Panc1 (cell line): ENCODE measurements around the gene RPSA.

Experiments
- CTCF ChIP-seq: fragments of 450-650 bp; IDR thresholded peaks from 2 replicates; pipeline ENCODE4 v1.5.1; 2017; ENCODE audit warnings: mild to moderate bottlenecking
- POLR2AphosphoS5 ChIP-seq: IDR thresholded peaks from 2 replicates; pipeline ENCODE4 v1.6.1; 2012; ENCODE audit warnings: mild to moderate bottlenecking, low read depth, low read length, moderate library complexity
- REST ChIP-seq, 2 experiments: IDR thresholded peaks; 2 replicates each; pipeline ENCODE4 v1.6.1; 2011 to 2012; ENCODE audit warnings: low read depth in 2 of 2, control low read depth in 1 of 2, low read length in 1 of 2, mild to moderate bottlenecking in 1 of 2, moderate library complexity in 1 of 2; ENCODE audit not compliant: insufficient read depth in 1 of 2
- SIN3A ChIP-seq: IDR thresholded peaks from 2 replicates; pipeline ENCODE4 v1.6.1; 2012; ENCODE audit warnings: low read depth, mild to moderate bottlenecking, low read length, moderate library complexity, borderline replicate concordance; ENCODE audit not compliant: insufficient read depth
- TCF7L2 ChIP-seq: IDR thresholded peaks from 2 replicates; pipeline ENCODE4 v1.6.1; 2011; ENCODE audit warnings: mild to moderate bottlenecking, low read depth, low read length, inconsistent platforms

GRCh38 chr3:39415983-39416382 lies 9.5 kb downstream of the RPSA start:
- TF ChIP-seq SIN3A: no peak
- no peak for TF ChIP-seq CTCF
- no peak for TF ChIP-seq POLR2AphosphoS5
- TF ChIP-seq REST (IDR thresholded peaks at IDR 0.05; ENCODE audit: insufficient read depth in 1 of 2, low read depth in 2 of 2, low read length in 1 of 2): no peak
- TF ChIP-seq TCF7L2: no peak
